22Rv1 (cell line): ENCODE measurements around the gene FAM83G.

ENCODE experiments used
- CTCF ChIP-seq: fragments of 450-650 bp; IDR thresholded peaks from 2 replicates; pipeline ENCODE4 v1.5.1; 2017; ENCODE audit warnings: mild to moderate bottlenecking
- ZFX ChIP-seq: fragments of 450-650 bp; IDR thresholded peaks from 2 replicates; pipeline ENCODE4 v1.6.1; 2017; ENCODE audit warnings: antibody characterized with exemption, borderline replicate concordance

DNA sequence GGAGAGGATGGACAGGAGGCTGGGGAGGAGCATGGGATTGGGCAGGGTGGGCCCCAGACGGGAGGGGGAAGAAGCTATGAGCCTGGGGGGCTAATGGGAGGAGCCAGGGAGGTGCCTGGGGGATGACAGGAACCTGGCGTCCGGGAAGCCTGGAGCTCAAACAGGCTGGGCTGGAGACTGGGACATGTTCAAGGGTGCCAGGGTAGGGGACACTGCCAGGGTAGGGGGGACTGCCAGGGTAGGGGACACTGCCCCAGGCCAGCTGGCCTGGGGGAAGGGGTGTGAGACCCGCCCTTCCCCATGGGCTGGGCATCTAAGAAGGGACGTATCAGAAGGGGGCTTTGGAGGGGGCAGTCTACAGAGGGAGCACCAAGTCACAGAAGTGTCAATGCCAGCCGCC is 7.0 kb upstream of the FAM83G start:
- TF ChIP-seq CTCF (no peak), ZFX (no peak)
